Uterus (tissue), 2 donors: ENCODE results near the gene TMEM150C.

ENCODE experiments used
- CTCF ChIP-seq, 4 experiments: fragments of 200-600 bp in 2 of 4; fragments of 450-650 bp in 2 of 4; sonication (generic) in 2 of 4; IDR thresholded peaks; one replicate each; pipeline ENCODE4 v1.5.1; 2016 to 2019; ENCODE audit warnings: antibody characterized with exemption in 4 of 4, mild to moderate bottlenecking in 2 of 4, moderate library complexity in 1 of 4
- POLR2A ChIP-seq, 2 donors: fragments of 450-650 bp; IDR thresholded peaks; one replicate each; pipeline ENCODE4 v1.6.1; 2016; ENCODE audit warnings: antibody characterized with exemption in 2 of 2, mild to moderate bottlenecking in 1 of 2, moderate library complexity in 1 of 2

GRCh38 chr4:82462415-82462831, 99.4 kb downstream of the TMEM150C start:
- peak; percentile 77 to 93 (median 85) for TF ChIP-seq CTCF (IDR thresholded peaks at IDR 0.05)
- TF ChIP-seq POLR2A (IDR thresholded peaks at IDR 0.05): no peak
